Upper lobe of left lung (tissue), 6 donors: ENCODE results near the gene SRP68. TPM values are rescaled to one million over a fixed set of nuclear protein-coding genes. Genes with fewer than 3 reads are reported as not detected.
"Not testable (repeated sequence)": the region's sequence is repeated elsewhere in the genome, so short reads cannot be mapped to it uniquely, and the experiment has no call there.

Experiments
- ATAC-seq, 2 donors: fragments of 200-7000 bp; cut with Tn5 transposase; one replicate each; pipeline ENCODE4 v1.9.1; 2022; ENCODE audit warnings: mild to moderate bottlenecking in 2 of 2, moderate library complexity in 2 of 2; ENCODE audit not compliant: low FRiP score in 2 of 2
- DNase-seq, 2 donors: peaks; one replicate each; pipeline ENCODE4 v3.0.0-alpha.2; 2019 to 2020
- H3K27ac ChIP-seq, 4 donors: fragments of 200-600 bp; sonication (generic); one replicate each; pipeline ENCODE4 v1.5.1; 2016 to 2019
- H3K27me3 ChIP-seq, 4 donors: fragments of 200-600 bp; sonication (generic); one replicate each; pipeline ENCODE4 v1.5.1; 2017 to 2019
- H3K36me3 ChIP-seq, 4 donors: fragments of 200-600 bp; sonication (generic); one replicate each; pipeline ENCODE4 v1.5.1; 2016 to 2019
- H3K4me1 ChIP-seq, 4 donors: fragments of 200-600 bp; sonication (generic); one replicate each; pipeline ENCODE4 v1.5.1; 2018 to 2019
- H3K4me3 ChIP-seq, 4 donors: fragments of 200-600 bp; sonication (generic); one replicate each; pipeline ENCODE4 v1.5.1; 2017 to 2019; ENCODE audit warnings: mild to moderate bottlenecking in 2 of 4, moderate library complexity in 1 of 4
- H3K9me3 ChIP-seq, 4 donors: fragments of 200-600 bp; sonication (generic); one replicate each; pipeline ENCODE4 v1.5.1; 2018 to 2019
- CTCF ChIP-seq, 6 experiments: fragments of 450-650 bp in 4 of 6; fragments of 200-600 bp in 2 of 6; sonication (generic) in 2 of 6; IDR thresholded peaks; one replicate each; pipeline ENCODE4 v1.5.1; 2016 to 2019; ENCODE audit warnings: antibody characterized with exemption in 6 of 6
- EP300 ChIP-seq, 4 donors: sonication (generic); formaldehyde crosslinking; IDR thresholded peaks; one replicate each; pipeline ENCODE4 v1.5.1; 2017; ENCODE audit warnings: antibody characterized with exemption in 4 of 4, control low read depth in 2 of 4
- POLR2A ChIP-seq, 4 donors: fragments of 450-650 bp; IDR thresholded peaks; one replicate each; pipeline ENCODE4 v1.5.1; 2016 to 2017; ENCODE audit warnings: antibody characterized with exemption in 4 of 4, mild to moderate bottlenecking in 2 of 4
- POLR2AphosphoS5 ChIP-seq, 2 donors: sonication (generic); formaldehyde crosslinking; IDR thresholded peaks; one replicate each; pipeline ENCODE4 v1.5.1; 2017; ENCODE audit warnings: antibody characterized with exemption in 2 of 2
- WGBS, 2 donors: methylation state at CpG; one replicate each; pipeline ENCODE4 v1.1.5; 2017 to 2018; 5-methylcytosine and 5-hydroxymethylcytosine counted together
- total RNA-seq, 6 donors: library from RNA; depleted of rRNA in 4 of 6; stranded (reverse); fragments of >200 nt in 4 of 6; gene quantifications; one replicate each; pipeline versions ENCODE4 v1.1.0 to v1.2.1, GENCODE V29; 2016 to 2021
- donor health status: DM: no; HTN: no; CAD: no; lungs with moderate emphysema.
- donor health status: DM: no; HTN: yes; CAD: no; lungs with severe emphysema.

Gene SRP68
- total RNA-seq, 6 donors from 2014 or later: 41.8 to 68.2 (median 56.1) TPM

DNA sequence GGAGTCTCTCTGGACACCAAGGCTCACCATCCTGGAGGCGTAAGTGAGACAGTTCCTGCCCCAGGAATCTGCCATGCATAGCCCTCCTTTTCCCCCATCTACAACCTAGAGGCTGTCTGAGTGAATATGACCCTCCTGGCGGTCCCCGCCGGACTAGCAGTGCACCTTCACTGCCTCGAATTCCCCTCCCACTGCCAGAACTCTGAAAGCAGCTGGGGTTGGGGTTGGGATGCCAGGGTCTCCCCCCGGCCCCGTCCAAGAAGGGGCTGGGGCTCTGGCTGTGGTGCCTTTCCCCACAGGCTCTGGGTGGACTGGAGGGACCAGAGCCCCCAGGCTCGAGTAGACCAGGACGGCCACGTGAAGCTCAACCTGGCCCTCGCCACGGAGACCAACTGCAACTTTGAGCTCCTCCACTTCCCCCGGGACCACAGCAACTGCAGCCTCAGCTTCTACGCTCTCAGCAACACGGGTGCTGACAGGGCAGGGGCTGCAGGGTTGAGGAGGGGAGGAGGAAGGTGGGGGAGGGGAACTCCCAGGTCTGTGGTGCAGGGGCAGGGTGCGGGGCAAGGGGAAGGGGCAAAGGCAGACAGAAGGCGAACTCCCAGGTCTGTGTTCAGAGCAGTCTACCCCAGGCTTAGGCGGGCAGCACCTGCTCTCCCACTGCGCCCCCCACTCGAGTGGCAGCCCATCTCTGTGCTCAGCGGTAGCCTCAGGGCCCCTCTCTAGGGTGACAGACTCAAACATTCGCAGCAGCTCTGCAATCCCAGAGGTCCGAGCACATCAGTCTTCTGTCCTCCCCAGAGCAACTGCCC is 7.8 kb upstream of the SRP68 start:
- 8 to 12% methylated on average over 8 to 17 of the region's 23 CpGs for WGBS, 2 donors
- DNase-seq: no peak
- H3K27ac ChIP-seq: no peak overlapping the region
- peaks cover 24 to 34% (median 32%) of the 10 kb centered on the region in 4 donors for H3K4me1 ChIP-seq
- TF ChIP-seq POLR2AphosphoS5 (IDR thresholded peaks at IDR 0.05) (no peak), CTCF (IDR thresholded peaks at IDR 0.05) (peak in 1 of 6 experiments; percentile 25), EP300 (IDR thresholded peaks at IDR 0.05) (no peak)
- H3K4me3 ChIP-seq: no peak overlapping the region
- peaks cover 0 to 39% (median 24%) of the 10 kb centered on the region in 4 donors for H3K27me3 ChIP-seq
- no peaks in the 10 kb centered on the region for H3K9me3 ChIP-seq
- ATAC-seq: no peak
- H3K36me3 ChIP-seq: peaks cover 9 to 32% (median 24%) of the 10 kb centered on the region in 4 donors

DNA sequence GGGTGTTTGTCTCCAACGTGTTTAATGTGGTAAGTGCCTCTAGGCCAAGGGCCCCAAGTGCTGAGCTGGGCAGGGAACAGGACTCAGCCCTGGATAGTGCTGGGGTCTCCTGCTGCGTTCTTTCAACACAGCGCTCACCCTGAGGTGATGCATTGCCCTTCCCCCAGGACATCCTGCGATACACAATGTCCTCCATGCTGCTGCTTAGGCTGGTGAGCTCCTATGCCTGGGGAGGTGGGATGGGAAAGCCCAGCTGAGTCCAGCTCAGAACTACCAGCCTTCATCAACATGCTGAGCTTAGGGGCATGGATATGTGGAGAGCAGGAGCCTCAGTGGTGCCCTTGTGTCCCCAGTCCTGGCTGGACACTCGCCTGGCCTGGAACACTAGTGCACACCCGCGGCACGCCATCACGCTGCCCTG is 7.2 kb upstream of the SRP68 start:
- H3K36me3 ChIP-seq: peaks cover 6 to 26% (median 18%) of the 10 kb centered on the region in 4 donors
- H3K9me3 ChIP-seq: no peaks in the 10 kb centered on the region
- no peak overlapping the region for H3K4me3 ChIP-seq
- 0 to 54% methylated on average over 1 to 9 of the region's 9 CpGs for WGBS, 2 donors
- H3K27ac ChIP-seq: no peak overlapping the region
- no peak for DNase-seq
- peak in 1 of 4 donors; percentile 6 for TF ChIP-seq POLR2A (IDR thresholded peaks at IDR 0.05)
- TF ChIP-seq POLR2AphosphoS5 (IDR thresholded peaks at IDR 0.05): no peak
- TF ChIP-seq EP300 (IDR thresholded peaks at IDR 0.05): no peak
- TF ChIP-seq CTCF (IDR thresholded peaks at IDR 0.05): no peak
- peaks cover 30 to 40% (median 38%) of the 10 kb centered on the region in 4 donors for H3K4me1 ChIP-seq
- peaks cover 0 to 45% (median 29%) of the 10 kb centered on the region in 4 donors for H3K27me3 ChIP-seq
- ATAC-seq: no peak

DNA sequence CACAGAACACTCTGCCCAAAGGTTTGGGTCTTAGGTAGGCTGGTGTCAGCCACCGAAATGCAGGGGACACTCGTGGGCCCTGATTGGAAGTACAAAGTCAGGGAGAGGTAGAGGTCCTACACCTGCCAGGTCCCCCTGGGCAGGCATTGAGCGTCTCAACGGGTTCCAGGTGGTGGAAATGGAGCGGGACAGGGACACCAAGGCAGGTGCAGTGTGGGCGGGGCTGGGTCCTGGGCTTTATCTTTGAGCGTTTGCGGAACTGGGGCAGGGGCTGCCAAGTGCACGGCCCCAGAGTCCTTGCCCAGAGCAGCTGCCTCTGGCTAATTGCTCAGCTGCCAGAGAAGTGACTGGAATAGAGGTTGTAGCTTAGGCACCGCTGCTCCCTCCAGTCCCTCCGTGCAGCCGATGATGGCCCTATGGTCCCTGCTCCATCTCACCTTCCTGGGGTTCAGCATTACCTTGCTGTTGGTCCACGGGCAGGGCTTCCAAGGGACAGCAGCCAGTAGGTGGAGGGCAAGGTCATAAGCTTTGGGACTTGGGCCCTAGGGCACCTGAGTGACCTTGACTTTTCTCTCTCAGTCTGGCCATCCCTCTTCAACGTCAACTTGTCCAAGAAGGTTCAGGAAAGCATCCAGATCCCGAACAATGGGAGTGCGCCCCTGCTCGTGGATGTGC is 6.7 kb upstream of the SRP68 start, which contains the start of gene ZACN:
TSS of gene ZACN (plus strand) at position 323 of the 675 bp plus-strand sequence. CDS start at position 406, 83 bp downstream.
- peaks cover 0 to 51% (median 34%) of the 10 kb centered on the region in 4 donors for H3K27me3 ChIP-seq

DNA sequence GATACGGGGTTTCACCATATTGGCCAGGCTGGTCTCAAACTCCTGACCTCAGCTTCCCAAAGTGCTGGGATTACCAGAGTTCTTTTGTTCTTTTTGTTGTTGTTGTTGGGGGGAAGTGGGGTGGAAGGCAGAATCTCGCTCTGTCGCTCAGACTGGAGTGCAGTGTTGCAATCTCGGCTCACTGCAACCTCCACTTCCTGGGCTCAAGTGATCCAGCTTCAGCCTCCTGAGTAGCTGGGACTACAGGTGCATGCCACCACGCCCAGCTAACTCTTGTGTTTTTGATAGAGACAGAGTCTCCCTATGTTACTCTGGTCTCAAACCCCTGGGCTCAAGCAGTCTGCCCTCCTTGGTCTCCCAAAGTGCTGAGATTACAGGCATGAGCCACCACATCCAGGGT is 6.1 kb upstream of the SRP68 start:
- H3K36me3 ChIP-seq: peaks cover 3 to 14% (median 7%) of the 10 kb centered on the region in 4 donors
- not testable (repeated sequence) for H3K27ac ChIP-seq, H3K4me3 ChIP-seq, H3K9me3 ChIP-seq, DNase-seq, ATAC-seq
- H3K27me3 ChIP-seq: peaks cover 0 to 56% (median 40%) of the 10 kb centered on the region in 4 donors
- 37% methylated on average over 5 of the region's 5 CpGs for WGBS, 2 donors
- H3K4me1 ChIP-seq: peaks cover 35 to 45% (median 44%) of the 10 kb centered on the region in 4 donors

More for the DNA sequence above, 6.7 kb upstream of the SRP68 start, which contains the start of gene ZACN:
- H3K27ac ChIP-seq: no peak within 1 kb of the TSS
- H3K36me3 ChIP-seq: peaks cover 6 to 20% (median 13%) of the 10 kb centered on the region in 4 donors
- peak in 1 of 4 donors; percentile 5 for TF ChIP-seq POLR2A (IDR thresholded peaks at IDR 0.05)
- no peak for TF ChIP-seq CTCF (IDR thresholded peaks at IDR 0.05)
- TF ChIP-seq POLR2AphosphoS5 (IDR thresholded peaks at IDR 0.05): no peak
- TF ChIP-seq EP300 (IDR thresholded peaks at IDR 0.05): no peak
- H3K4me1 ChIP-seq: peaks cover 35 to 45% (median 43%) of the 10 kb centered on the region in 4 donors
- H3K9me3 ChIP-seq: no peaks in the 10 kb centered on the region
- ATAC-seq (no peak), DNase-seq (peak in 1 of 2 donors; percentile 39)
- 43 to 64% methylated on average over 13 to 17 of the region's 17 CpGs for WGBS, 2 donors
- H3K4me3 ChIP-seq: no peak within 1 kb of the TSS

- ATAC-seq (no peak), DNase-seq (no peak)
- Histone ChIP-seq H3K36me3 (peaks cover 0 to 7% (median 1%) of the 10 kb centered on the region in 4 donors), H3K9me3 (no peaks in the 10 kb centered on the region), H3K27me3 (peaks cover 0 to 56% (median 40%) of the 10 kb centered on the region in 4 donors), H3K4me3 (no peak overlapping the region), H3K4me1 (peaks cover 39 to 49% (median 49%) of the 10 kb centered on the region in 4 donors), H3K27ac (no peak overlapping the region)
- 27 to 32% methylated on average over 10 to 11 of the region's 12 CpGs for WGBS, 2 donors
- TF ChIP-seq CTCF (IDR thresholded peaks at IDR 0.05) (no peak), EP300 (IDR thresholded peaks at IDR 0.05) (no peak)
Measured at GRCh38 chr17:76077584-76078110, 5.3 kb upstream of the SRP68 start.
